Measurements from ENCODE around the gene NOS1. TPM values are rescaled to one million over a fixed set of nuclear protein-coding genes. Genes with fewer than 3 reads are reported as not detected.

The NOS1 gene
- total RNA-seq, 1 experiment from 2014 or later, result 2.3 TPM

DNA sequence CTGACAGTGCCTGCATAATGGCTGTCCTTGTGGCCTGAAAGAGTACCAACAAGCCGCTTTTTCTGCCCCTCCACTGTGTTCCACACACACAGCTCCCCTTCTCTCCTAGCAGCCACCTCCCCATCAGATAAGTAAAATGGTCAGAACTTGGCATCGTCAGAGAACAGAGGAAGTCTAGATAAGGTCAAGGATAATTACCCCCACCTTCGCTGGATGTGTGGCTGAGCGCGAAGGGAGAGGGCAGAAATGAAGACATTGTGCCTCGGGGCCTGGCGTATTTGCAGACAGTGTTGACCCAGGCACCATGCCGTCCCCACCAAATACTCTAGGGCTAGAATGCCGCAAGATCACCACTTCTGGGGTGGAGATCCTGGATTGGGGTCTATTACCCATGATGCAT, 201.8 kb downstream of the NOS1 start:
- Histone ChIP-seq H3K27ac (ENCODE audit: insufficient read length, low read depth, low read length) (no peak overlapping the region), H2AFZ (ENCODE audit: low read length) (no peak overlapping the region), H2AK5ac (ENCODE audit: insufficient read length, low read length) (no peak overlapping the region), H3K79me2 (ENCODE audit: insufficient read depth, low read length) (no peaks in the 10 kb centered on the region), H2BK5ac (ENCODE audit: insufficient read length, low read length) (no peak overlapping the region), H3K79me1 (ENCODE audit: insufficient read depth, low read depth, low read length, poor library complexity, severe bottlenecking) (no peaks in the 10 kb centered on the region), H4K5ac (ENCODE audit: insufficient read length, low read depth, low read length) (no peak overlapping the region), H3K9me3 (ENCODE audit: control insufficient read depth, low read depth, low read length) (no peaks in the 10 kb centered on the region), H2BK20ac (ENCODE audit: low read depth, low read length, poor library complexity, severe bottlenecking) (no peak overlapping the region), H4K8ac (replicated peaks; ENCODE audit: insufficient read length, low read depth, low read length) (no peak overlapping the region), H3T11ph (ENCODE audit: low read length) (no peak overlapping the region), H3K27me3 (ENCODE audit: insufficient read depth, low read length) (no peaks in the 10 kb centered on the region), H3K4ac (ENCODE audit: low read depth, low read length) (no peak overlapping the region), H4K91ac (ENCODE audit: insufficient read length, low read depth, low read length) (no peak overlapping the region), H2BK120ac (ENCODE audit: low read depth, low read length, poor library complexity, severe bottlenecking) (no peak overlapping the region), H2BK12ac (ENCODE audit: insufficient read length, low read depth, low read length) (no peak overlapping the region), H3K4me1 (ENCODE audit: insufficient read depth, low read length) (no peaks in the 10 kb centered on the region), H3K9ac (ENCODE audit: extremely low read depth, insufficient read length, low read length) (no peak overlapping the region), H3K23ac (ENCODE audit: insufficient read length, low read depth, low read length) (no peak overlapping the region), H3K18ac (ENCODE audit: insufficient read length, low read depth, low read length) (no peak overlapping the region), H3K23me2 (ENCODE audit: insufficient read length, low read depth, low read length, poor library complexity, severe bottlenecking) (no peaks in the 10 kb centered on the region), H3K56ac (ENCODE audit: insufficient read length, low read depth, low read length) (no peak overlapping the region), H3K14ac (ENCODE audit: insufficient read depth, low read length) (no peak overlapping the region), H4K20me1 (ENCODE audit: control insufficient read depth, insufficient read depth, insufficient read length) (no peaks in the 10 kb centered on the region), H2BK15ac (ENCODE audit: low read depth, low read length) (no peak overlapping the region), H3K4me2 (ENCODE audit: insufficient read depth, insufficient read length, low read length) (no peak overlapping the region)
- TF ChIP-seq, protein P1, sequence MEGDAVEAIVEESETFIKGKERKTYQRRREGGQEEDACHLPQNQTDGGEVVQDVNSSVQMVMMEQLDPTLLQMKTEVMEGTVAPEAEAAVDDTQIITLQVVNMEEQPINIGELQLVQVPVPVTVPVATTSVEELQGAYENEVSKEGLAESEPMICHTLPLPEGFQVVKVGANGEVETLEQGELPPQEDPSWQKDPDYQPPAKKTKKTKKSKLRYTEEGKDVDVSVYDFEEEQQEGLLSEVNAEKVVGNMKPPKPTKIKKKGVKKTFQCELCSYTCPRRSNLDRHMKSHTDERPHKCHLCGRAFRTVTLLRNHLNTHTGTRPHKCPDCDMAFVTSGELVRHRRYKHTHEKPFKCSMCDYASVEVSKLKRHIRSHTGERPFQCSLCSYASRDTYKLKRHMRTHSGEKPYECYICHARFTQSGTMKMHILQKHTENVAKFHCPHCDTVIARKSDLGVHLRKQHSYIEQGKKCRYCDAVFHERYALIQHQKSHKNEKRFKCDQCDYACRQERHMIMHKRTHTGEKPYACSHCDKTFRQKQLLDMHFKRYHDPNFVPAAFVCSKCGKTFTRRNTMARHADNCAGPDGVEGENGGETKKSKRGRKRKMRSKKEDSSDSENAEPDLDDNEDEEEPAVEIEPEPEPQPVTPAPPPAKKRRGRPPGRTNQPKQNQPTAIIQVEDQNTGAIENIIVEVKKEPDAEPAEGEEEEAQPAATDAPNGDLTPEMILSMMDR (conservative IDR thresholded peaks at IDR 0.05), result no peak
- Mint-ChIP-seq H3K27ac (peak overlapping the region in 1 of 3 experiments; percentile 45; a peak in 1 of 7 replicates), H3K4me3 (no peak overlapping the region), H3K4me1 (peaks cover 3% of the 10 kb centered on the region in 2 experiments; a peak in 1 of 4 replicates), H3K27me3 (ENCODE audit: low read depth) (no peaks in the 10 kb centered on the region), H3K36me3 (ENCODE audit: insufficient read depth in 1 of 3, low read depth in 3 of 3) (peaks cover 44 to 90% (median 83%) of the 10 kb centered on the region in 3 experiments), H3K9me3 (no peaks in the 10 kb centered on the region)
- WGBS (ENCODE audit: extremely low coverage, insufficient read length, low lambda C conversion rate), result no CpG with 5 or more reads among the region's 9 CpGs
- DNase-seq, result no peak
